HEK293 (cell line): Measurements from ENCODE around the gene MSANTD4.

ENCODE experiments used
- CTCF ChIA-PET: fragments of 350-600 bp; formaldehyde crosslinking; extraction: SDS; loops from one replicate; lab custom pipeline; 2021; ENCODE audit warnings: antibody characterized with exemption; lab: Yijun Ruan, JAX
- POLR2A ChIA-PET: fragments of 300-600 bp; formaldehyde crosslinking; extraction: SDS; loops from one replicate; lab custom pipeline; 2020; ENCODE audit warnings: antibody characterized with exemption, inconsistent platforms; lab: Yijun Ruan, JAX
- H3K27ac ChIP-seq: fragments of 200-500 bp; sonication (Bioruptor generic); 2 replicates; pipeline ENCODE4 v1.5.1; 2014; ENCODE audit warnings: low read depth, low read length, control low read depth, inconsistent platforms; ENCODE audit errors: extremely low read depth
- H3K36me3 ChIP-seq, 2 experiments: fragments of 200-500 bp in 1 of 2; sonication (Bioruptor generic) in 1 of 2; 1 replicate in 1 of 2; 2 replicates in 1 of 2; pipeline ENCODE4 v1.5.1; 2014 to 2017; ENCODE audit warnings: inconsistent platforms in 2 of 2, low read length in 2 of 2; ENCODE audit not compliant: control insufficient read depth in 2 of 2, insufficient read depth in 1 of 2
- H3K4me1 ChIP-seq: fragments of 200-500 bp; sonication (Bioruptor generic); 2 replicates; pipeline ENCODE4 v1.5.1; 2014; ENCODE audit warnings: mild to moderate bottlenecking, low read length, inconsistent platforms; ENCODE audit not compliant: control insufficient read depth, insufficient read depth
- H3K4me3 ChIP-seq: 2 replicates; pipeline ENCODE4 v1.5.1; 2011; ENCODE audit warnings: low read depth, mild to moderate bottlenecking, control low read depth, low read length, moderate library complexity
- H3K9me3 ChIP-seq: fragments of 200-500 bp; sonication (Bioruptor generic); 2 replicates; pipeline ENCODE4 v1.5.1; 2014; ENCODE audit warnings: low read depth, low read length, inconsistent platforms; ENCODE audit not compliant: control insufficient read depth, insufficient read depth
- GLIS2 ChIP-seq: fragments of 450-650 bp; formaldehyde crosslinking; IDR thresholded peaks from 2 replicates; pipeline ENCODE4 v1.5.1; 2016; ENCODE audit warnings: missing biosample characterization, missing genetic modification characterization
- REST ChIP-seq: fragments of 450-650 bp; formaldehyde crosslinking; IDR thresholded peaks from 2 replicates; pipeline ENCODE4 v1.5.1; 2016; ENCODE audit warnings: missing biosample characterization, missing genetic modification characterization
- ZFP41 ChIP-seq: fragments of 450-650 bp; formaldehyde crosslinking; IDR thresholded peaks from 2 replicates; pipeline ENCODE4 v1.5.1; 2016; ENCODE audit warnings: missing biosample characterization, missing genetic modification characterization, borderline replicate concordance
- ZNF248 ChIP-seq: fragments of 450-650 bp; formaldehyde crosslinking; IDR thresholded peaks from 2 replicates; pipeline ENCODE4 v1.5.1; 2017; ENCODE audit warnings: missing biosample characterization, missing genetic modification characterization
- ZNF513 ChIP-seq: fragments of 450-650 bp; IDR thresholded peaks from 2 replicates; pipeline ENCODE4 v1.5.1; 2018; ENCODE audit warnings: missing biosample characterization, missing genetic modification characterization
- ZNF571 ChIP-seq: fragments of 450-650 bp; formaldehyde crosslinking; IDR thresholded peaks from 2 replicates; pipeline ENCODE4 v1.5.0; 2017; ENCODE audit warnings: missing biosample characterization, missing genetic modification characterization
- ZNF639 ChIP-seq: fragments of 450-650 bp; formaldehyde crosslinking; IDR thresholded peaks from 2 replicates; pipeline ENCODE4 v1.5.1; 2016; ENCODE audit warnings: missing biosample characterization, missing genetic modification characterization
- ZNF830 ChIP-seq: fragments of 450-650 bp; IDR thresholded peaks from 2 replicates; pipeline ENCODE4 v1.5.0; 2018; ENCODE audit warnings: missing biosample characterization, missing genetic modification characterization, low read depth, mild to moderate bottlenecking, moderate library complexity

Gene MSANTD4

GRCh38 chr11:105960252-105961245 is 61.5 kb downstream of the MSANTD4 start:
- H3K4me3 ChIP-seq, result no peak overlapping the region
- ChIA-PET POLR2A (no interaction called here), CTCF (interaction anchor here (0.6 kb wide), 1 partner anchor 1077 kb away, joined by 3 read pairs; no protein-coding TSS in a partner anchor)
- H3K4me1 ChIP-seq, result no peaks in the 10 kb centered on the region
- no peak for TF ChIP-seq REST (tag by site-specific recombination)
- TF ChIP-seq ZNF571 (tag by site-specific recombination), result no peak
- TF ChIP-seq GLIS2 (tag by site-specific recombination), result no peak
- TF ChIP-seq ZFP41 (tag by site-specific recombination), result no peak
- no peak for TF ChIP-seq ZNF830 (tag by site-specific recombination)
- TF ChIP-seq ZNF248 (tag by site-specific recombination), result no peak
- TF ChIP-seq ZNF639 (tag by site-specific recombination), result no peak
- no peak for TF ChIP-seq ZNF513 (tag by site-specific recombination)
- no peak overlapping the region for H3K27ac ChIP-seq
- no peaks in the 10 kb centered on the region for H3K9me3 ChIP-seq
- no peaks in the 10 kb centered on the region for H3K36me3 ChIP-seq
